GM12878 (cell line): ENCODE results near the gene GPALPP1. TPM values are rescaled to one million over a fixed set of nuclear protein-coding genes. Genes with fewer than 3 reads are reported as not detected.

Experiments used
- CUX1 ChIP-seq: IDR thresholded peaks from 2 replicates; pipeline ENCODE4 v1.6.1; 2012; ENCODE audit warnings: improper control_type of control experiment, low read depth, low read length; ENCODE audit not compliant: insufficient replicate concordance
- E2F4 ChIP-seq: IDR thresholded peaks from 2 replicates; pipeline ENCODE4 v1.6.1; 2012; ENCODE audit warnings: low read depth, low read length, improper control_type of control experiment
- polyA plus RNA-seq, 11 experiments: library from polyadenylated mRNA; depleted of rRNA in 4 of 11; unstranded in 6 of 11; stranded (reverse) in 5 of 11; fragments of >200 nt; fragmentation: Nextera tagmentation in 4 of 11; fragmentation: Illumina TruSeq in 1 of 11; extraction: Ambion mirVana in 4 of 11; extraction: Trizol in 1 of 11; gene quantifications; 1 replicate in 1 of 11; 2 replicates in 10 of 11; pipeline versions ENCODE4 v1.2.1 to v1.2.3, GENCODE V29; 2011 to 2016; ENCODE audit warnings: inconsistent platforms in 2 of 11, missing spikeins in 2 of 11, low read depth in 1 of 11
- total RNA-seq, 4 experiments: library from RNA; depleted of rRNA in 3 of 4; stranded (reverse); fragments of >200 nt in 3 of 4; fragmentation: Illumina TruSeq in 1 of 4; extraction: Trizol in 1 of 4; gene quantifications; 2 replicates each; pipeline versions ENCODE4 v1.2.1 to v1.2.3, GENCODE V29; 2013 to 2021
- TF ChIP-seq, protein P1 (sequence below): fragments of 450-650 bp; IDR thresholded peaks from 2 replicates; pipeline ENCODE4 v1.6.1; 2017; ENCODE audit warnings: low read depth, mild to moderate bottlenecking, moderate library complexity

The GPALPP1 gene
- total and polyA plus RNA-seq, 10 of the 15 experiments (the other 5 are each of a cell fraction or from before 2014, with no cell fraction given) = 14.2 to 32.4 (median 27.9) TPM

GRCh38 chr13:45040622-45041021 is 51.3 kb downstream of the GPALPP1 start (continued):
- no peak for TF ChIP-seq CUX1
- no peak for TF ChIP-seq E2F4
- TF ChIP-seq, protein P1, sequence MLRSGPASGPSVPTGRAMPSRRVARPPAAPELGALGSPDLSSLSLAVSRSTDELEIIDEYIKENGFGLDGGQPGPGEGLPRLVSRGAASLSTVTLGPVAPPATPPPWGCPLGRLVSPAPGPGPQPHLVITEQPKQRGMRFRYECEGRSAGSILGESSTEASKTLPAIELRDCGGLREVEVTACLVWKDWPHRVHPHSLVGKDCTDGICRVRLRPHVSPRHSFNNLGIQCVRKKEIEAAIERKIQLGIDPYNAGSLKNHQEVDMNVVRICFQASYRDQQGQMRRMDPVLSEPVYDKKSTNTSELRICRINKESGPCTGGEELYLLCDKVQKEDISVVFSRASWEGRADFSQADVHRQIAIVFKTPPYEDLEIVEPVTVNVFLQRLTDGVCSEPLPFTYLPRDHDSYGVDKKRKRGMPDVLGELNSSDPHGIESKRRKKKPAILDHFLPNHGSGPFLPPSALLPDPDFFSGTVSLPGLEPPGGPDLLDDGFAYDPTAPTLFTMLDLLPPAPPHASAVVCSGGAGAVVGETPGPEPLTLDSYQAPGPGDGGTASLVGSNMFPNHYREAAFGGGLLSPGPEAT = no peak
- TF ChIP-seq, all 136 proteins: peak for 0
